Measurements from ENCODE around the gene CALN1.
"Not testable (repeated sequence)": the region's sequence is repeated elsewhere in the genome, so short reads cannot be mapped to it uniquely, and the experiment has no call there.

Gene CALN1

DNA sequence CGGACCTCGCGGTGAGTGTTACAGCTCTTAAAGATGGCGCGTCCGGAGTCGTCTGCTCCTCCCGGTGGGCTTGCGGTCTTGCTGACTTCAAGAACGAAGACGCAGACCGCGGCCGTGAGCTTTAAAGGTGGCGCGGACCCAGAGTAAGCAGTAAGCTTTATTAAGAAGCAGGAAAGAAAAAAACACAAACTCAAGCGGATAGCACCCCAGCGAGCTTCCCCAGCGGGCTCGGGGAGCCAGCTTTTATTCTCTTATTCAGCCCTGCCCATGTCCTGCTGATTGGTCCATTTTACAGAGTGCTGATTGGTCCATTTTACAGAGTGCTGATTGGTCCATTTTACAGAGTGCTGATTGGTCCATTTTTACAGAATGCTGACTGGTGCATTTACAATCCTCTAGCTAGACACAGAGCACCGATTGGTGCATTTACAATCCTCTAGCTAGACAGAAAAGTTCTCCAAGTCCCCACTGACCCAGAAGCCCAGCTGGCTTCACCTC, at the start of gene CALN1:
Gene CALN1, minus strand, starts transcription at position 218 of the 498 bp plus-strand sequence.
- not testable (repeated sequence) for DNase-seq

DNA sequence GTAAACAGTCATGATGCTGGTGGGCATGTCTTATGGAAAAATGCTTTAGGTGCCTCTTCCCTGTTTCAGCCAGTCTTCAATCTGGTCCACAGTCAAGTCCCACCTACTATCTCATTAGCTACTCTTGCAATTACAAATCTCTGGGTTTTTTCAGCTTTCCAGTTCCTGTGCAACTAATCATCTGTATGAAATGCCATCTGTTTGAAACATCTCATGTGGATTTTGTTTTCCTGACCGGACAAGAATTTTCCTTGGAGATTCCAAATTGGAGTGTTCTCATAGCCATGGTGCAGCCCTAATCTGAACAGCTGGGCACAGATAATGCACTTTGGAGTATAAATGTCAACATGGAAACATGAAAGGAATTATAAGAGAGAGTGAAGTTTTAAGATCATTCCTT, 41.3 kb upstream of the CALN1 start:
- no peak for DNase-seq

GRCh38 chr7:72447465-72448204, 35.5 kb upstream of the CALN1 start:
- no peak for DNase-seq

- no peak for DNase-seq
Observed at GRCh38 chr7:72446591-72447462, 34.7 kb upstream of the CALN1 start.

DNA sequence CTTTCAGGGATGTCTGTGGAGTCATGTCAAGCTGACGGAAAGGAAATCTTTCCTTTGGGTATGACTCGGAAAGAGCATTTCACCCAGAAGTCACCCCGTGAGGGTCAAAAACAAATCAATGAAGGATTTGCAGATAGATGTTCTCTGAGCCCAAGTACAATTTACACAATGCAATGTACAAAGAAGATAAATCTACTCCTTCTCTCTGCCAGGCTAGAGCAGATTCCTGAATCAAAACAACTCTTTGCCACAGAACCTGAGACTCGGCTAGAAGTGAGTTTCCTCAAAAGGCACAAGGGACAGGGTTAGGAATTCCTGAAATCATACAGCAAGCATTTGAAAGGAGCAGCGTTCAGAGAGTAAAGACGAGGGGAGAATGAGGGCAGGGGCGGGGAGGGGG, 34.0 kb upstream of the CALN1 start:
- DNase-seq: no peak

GRCh38 chr7:72445580-72445979, 33.4 kb upstream of the CALN1 start:
- no peak for DNase-seq

- no peak for DNase-seq
Observed at GRCh38 chr7:72445075-72445474, 32.9 kb upstream of the CALN1 start.

- DNase-seq: no peak
Observed at GRCh38 chr7:72444026-72444776, 32.1 kb upstream of the CALN1 start.

GRCh38 chr7:72441791-72442190, 29.7 kb upstream of the CALN1 start:
- no peak for DNase-seq

DNA sequence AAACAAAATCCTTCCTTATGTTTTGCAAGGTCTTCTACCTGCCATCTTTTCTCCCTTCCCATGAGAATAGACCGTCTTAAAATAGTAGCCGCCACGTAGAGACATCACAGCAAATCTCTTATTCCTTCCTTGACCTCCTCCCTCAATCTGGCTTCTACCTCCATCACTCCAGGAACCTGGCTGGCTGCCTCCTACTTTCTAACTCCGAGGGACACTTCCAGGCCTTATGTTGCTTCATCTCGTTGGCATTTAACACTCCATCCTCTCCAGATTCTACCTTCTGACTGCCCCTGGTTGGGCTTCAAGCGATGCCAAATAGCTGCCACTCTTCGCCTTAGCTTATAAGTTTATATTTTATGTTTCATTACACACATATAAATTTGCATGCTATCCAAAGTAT, 26.4 kb upstream of the CALN1 start:
- no peak for DNase-seq

GRCh38 chr7:72437610-72438009, 25.5 kb upstream of the CALN1 start:
- no peak for DNase-seq

GRCh38 chr7:72437061-72437585, 25.0 kb upstream of the CALN1 start:
- no peak for DNase-seq

DNA sequence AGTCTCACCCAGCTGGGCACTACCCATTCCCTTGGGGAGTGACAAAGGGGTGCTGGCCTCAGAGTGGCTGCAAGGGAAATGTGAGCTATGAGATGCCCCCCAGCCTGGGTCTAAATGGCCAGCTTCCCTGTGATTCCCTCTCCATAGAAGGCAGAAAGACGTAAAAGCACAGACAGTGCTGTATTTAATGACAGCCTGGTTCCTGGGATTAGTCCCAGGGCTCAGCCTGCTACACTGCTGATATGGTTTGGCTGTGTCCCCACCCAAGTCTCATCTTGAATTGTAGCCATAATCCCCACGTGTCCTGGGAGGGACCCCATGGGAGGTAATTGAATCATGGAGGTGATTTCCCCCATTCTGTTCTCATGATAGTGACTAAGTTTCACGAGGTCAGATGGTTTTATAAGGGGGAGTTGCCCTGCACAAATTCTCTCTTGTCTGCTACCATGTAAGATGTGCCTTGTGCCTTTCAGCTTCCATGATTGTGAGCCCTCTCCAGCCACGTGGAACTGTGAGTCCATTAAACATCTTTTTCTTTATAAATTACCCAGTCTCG, 23.9 kb upstream of the CALN1 start:
- DNase-seq: no peak

DNA sequence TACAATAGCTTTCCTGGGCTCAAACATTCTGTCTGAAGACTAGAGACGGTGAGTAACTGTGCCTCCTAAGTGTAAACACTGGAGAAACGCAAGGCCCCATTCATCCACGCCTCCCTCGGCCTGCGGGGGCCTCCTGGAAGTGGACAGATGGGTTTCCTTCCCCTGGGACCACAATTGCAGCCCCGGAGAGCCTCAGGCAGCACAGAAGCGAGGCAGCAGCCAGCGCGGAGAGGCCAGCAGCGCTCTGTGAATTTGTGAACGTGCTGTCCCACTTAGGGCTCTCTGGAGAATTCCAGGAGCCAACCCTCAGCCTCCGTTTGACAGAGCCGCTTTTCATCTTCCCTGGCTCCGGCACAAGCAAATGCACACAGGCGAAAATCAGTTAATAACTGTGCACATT, 23.2 kb upstream of the CALN1 start:
- no peak for DNase-seq

DNA sequence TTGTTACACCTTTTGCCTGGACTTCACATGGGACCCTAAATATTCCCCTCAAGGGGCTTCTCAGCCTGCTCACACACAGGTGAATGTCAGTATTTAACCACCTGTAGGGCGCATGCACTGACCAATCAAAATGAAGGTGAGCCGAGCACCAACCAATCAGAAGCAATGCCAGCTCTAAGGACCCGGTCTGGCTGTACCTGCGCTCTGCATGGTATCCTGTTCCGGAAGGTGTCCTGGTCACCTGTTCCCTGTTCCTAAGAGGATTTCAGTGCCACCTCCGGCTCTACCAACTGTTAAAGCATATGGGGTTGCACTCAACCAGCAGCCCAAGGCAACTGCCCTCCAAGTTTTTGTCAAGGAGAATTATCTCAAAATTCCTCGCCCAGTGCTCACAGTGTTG, 18.4 kb upstream of the CALN1 start:
- no peak for DNase-seq

- no peak for DNase-seq
Observed at GRCh38 chr7:72429316-72429715, 17.2 kb upstream of the CALN1 start.

DNA sequence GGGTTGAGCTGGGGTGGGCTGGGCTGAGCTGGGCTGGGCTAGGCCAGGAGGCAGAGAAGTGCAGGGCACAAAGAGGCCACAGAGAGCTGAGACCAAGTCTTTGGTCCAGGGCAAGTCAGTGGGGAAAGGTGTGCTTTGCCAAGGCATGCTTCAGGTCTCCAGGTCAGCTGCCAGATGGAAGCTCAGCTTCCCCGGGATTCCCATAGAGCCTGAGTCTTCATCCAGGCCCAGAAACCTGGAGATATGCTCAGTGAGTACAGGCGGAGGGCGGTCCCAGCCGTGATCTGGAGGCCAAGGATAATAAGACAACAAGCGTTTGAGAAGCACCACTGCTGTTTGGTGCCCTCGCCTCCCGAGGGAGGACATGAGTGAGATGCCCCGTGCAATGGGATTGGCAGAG, 4.7 kb upstream of the CALN1 start:
- no peak for DNase-seq

GRCh38 chr7:72415586-72415985, 3.4 kb upstream of the CALN1 start:
- DNase-seq: no peak

DNA sequence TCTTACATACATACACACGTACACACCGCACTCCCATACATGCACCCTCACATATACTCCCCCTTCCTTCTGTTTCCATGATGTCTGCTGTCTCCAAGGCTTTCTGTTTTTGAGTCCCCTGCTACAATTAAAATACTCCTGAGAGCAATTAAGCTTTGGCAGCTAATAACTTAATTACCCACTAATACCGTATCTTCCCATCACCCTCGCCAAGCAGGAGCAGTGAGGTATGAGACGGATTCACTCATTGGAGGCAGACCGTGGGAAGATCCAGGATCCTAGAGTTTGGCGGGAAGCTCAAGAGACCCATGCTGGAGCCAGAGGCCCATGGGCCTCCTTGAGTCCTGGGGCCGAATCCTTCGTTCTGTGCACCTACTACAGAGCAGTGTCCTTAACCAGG, 1.7 kb upstream of the CALN1 start:
- DNase-seq: no peak

DNA sequence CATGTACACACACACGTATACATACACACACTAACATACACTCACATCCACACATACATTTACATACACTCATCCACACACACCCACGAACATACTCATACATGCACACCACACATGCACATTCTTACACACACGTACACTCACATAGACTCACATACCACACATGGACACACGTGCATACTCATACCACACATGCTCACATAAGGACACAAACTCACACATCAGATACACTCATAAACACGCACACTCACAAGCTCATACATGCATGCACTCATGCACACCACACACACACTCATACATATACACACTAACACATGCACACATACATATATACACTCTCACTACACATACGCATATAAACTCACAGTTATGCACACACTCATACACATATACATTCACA, 1.2 kb upstream of the CALN1 start:
- no peak for DNase-seq

GRCh38 chr7:72411419-72411818, 719 bp downstream of the CALN1 start:
- DNase-seq: no peak

DNA sequence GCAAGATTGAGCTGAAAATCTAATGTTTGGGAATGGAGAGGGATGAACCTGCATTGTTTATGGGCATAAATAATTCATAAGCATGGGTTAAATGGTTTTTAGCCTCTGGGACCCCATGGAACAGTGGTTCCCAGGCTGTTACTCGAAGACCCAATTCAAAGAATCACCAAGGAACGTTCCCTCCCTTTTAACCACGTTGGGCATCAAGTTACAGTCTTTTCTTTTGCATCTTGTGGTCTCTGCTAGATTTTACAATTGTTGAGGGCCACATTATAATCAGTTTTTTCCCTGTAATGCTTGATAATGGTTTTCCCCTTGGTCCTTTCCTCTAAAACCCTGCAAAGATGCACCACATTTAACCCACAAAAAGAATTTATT, 2.5 kb downstream of the CALN1 start:
- no peak for DNase-seq

Measured in activated CD8-positive, alpha-beta memory T cell treated with anti-CD3 and anti-CD28 coated beads, Interleukin-2, amount 50 U/mL, for 48 hours (primary cell).